Nephron progenitor cell (in vitro differentiated cells): Measurements from ENCODE around the gene TOM1L2.

Experiments used
- DNase-seq: peaks from one replicate; pipeline ENCODE4 v3.0.0; 2021
- H3K27ac Mint-ChIP-seq: 2 replicates; pipeline ENCODE4 v1.8.0; 2021; ENCODE audit warnings: mild to moderate bottlenecking, moderate library complexity, mixed read lengths
- H3K27me3 Mint-ChIP-seq: 2 replicates; pipeline ENCODE4 v1.8.0; 2021; ENCODE audit warnings: mild to moderate bottlenecking, low read depth, mixed read lengths; ENCODE audit not compliant: poor library complexity
- H3K36me3 Mint-ChIP-seq: 2 replicates; pipeline ENCODE4 v1.8.0; 2021; ENCODE audit warnings: low read depth, mixed read lengths
- H3K4me1 Mint-ChIP-seq: 2 replicates; pipeline ENCODE4 v1.8.0; 2021; ENCODE audit warnings: mixed read lengths
- H3K4me3 Mint-ChIP-seq: 2 replicates; pipeline ENCODE4 v1.8.0; 2021; ENCODE audit warnings: mild to moderate bottlenecking, moderate library complexity, mixed read lengths
- H3K9me3 Mint-ChIP-seq: 2 replicates; pipeline ENCODE4 v1.8.0; 2021; ENCODE audit warnings: mild to moderate bottlenecking, moderate library complexity, mixed read lengths
- CTCF ChIP-seq: fragments of 200-600 bp; sonication (generic); IDR thresholded peaks from 2 replicates; pipeline ENCODE4 v1.5.0; 2021; ENCODE audit warnings: antibody characterized with exemption

The TOM1L2 gene

GRCh38 chr17:17806035-17806434 lies 166.2 kb downstream of the TOM1L2 start:
- Mint-ChIP-seq H3K27me3 (no peaks in the 10 kb centered on the region), H3K27ac (no peak overlapping the region), H3K4me3 (no peak overlapping the region), H3K4me1 (peaks cover 29% of the 10 kb centered on the region), H3K36me3 (peaks cover 41% of the 10 kb centered on the region), H3K9me3 (no peaks in the 10 kb centered on the region)
- no peak for DNase-seq
- TF ChIP-seq CTCF: no peak

GRCh38 chr17:17805575-17805974 lies 166.6 kb downstream of the TOM1L2 start:
- Mint-ChIP-seq H3K27ac (no peak overlapping the region), H3K4me3 (no peak overlapping the region), H3K9me3 (no peaks in the 10 kb centered on the region), H3K36me3 (peaks cover 41% of the 10 kb centered on the region), H3K4me1 (peaks cover 24% of the 10 kb centered on the region), H3K27me3 (no peaks in the 10 kb centered on the region)
- no peak for TF ChIP-seq CTCF
- DNase-seq: no peak

- TF ChIP-seq CTCF: no peak
- Mint-ChIP-seq H3K27me3 (no peaks in the 10 kb centered on the region), H3K4me3 (no peak overlapping the region), H3K36me3 (peaks cover 48% of the 10 kb centered on the region), H3K9me3 (no peaks in the 10 kb centered on the region), H3K4me1 (peaks cover 31% of the 10 kb centered on the region), H3K27ac (no peak overlapping the region)
- DNase-seq: no peak
Measured at GRCh38 chr17:17804007-17804406, 168.2 kb downstream of the TOM1L2 start.

GRCh38 chr17:17801800-17802481 lies 170.3 kb downstream of the TOM1L2 start:
- TF ChIP-seq CTCF: no peak
- no peak for DNase-seq
- H3K27ac Mint-ChIP-seq: no peak overlapping the region

GRCh38 chr17:17800504-17801021 lies 171.6 kb downstream of the TOM1L2 start:
- Mint-ChIP-seq H3K27me3 (no peaks in the 10 kb centered on the region), H3K27ac (no peak overlapping the region), H3K4me1 (peaks cover 19% of the 10 kb centered on the region), H3K36me3 (peaks cover 37% of the 10 kb centered on the region), H3K4me3 (no peak overlapping the region), H3K9me3 (no peaks in the 10 kb centered on the region)
- no peak for DNase-seq
- no peak for TF ChIP-seq CTCF

More at GRCh38 chr17:17801800-17802481, 170.3 kb downstream of the TOM1L2 start:
- Mint-ChIP-seq H3K4me3 (no peak overlapping the region), H3K36me3 (peaks cover 49% of the 10 kb centered on the region), H3K4me1 (peaks cover 30% of the 10 kb centered on the region), H3K9me3 (no peaks in the 10 kb centered on the region), H3K27me3 (no peaks in the 10 kb centered on the region)
